ENCODE results near the gene SPPL3.
"Not testable (repeated sequence)": the region's sequence is repeated elsewhere in the genome, so short reads cannot be mapped to it uniquely, and the experiment has no call there.

Gene SPPL3

GRCh38 chr12:120814203-120814902 is 89.8 kb downstream of the SPPL3 start:
- DNase-seq, result no peak

GRCh38 chr12:120813588-120814153 is 90.5 kb downstream of the SPPL3 start:
- DNase-seq, result no peak

GRCh38 chr12:120810021-120810420 is 94.1 kb downstream of the SPPL3 start:
- DNase-seq, result no peak

GRCh38 chr12:120804428-120804827 is 99.7 kb downstream of the SPPL3 start:
- DNase-seq, result no peak

- no peak for DNase-seq
Measured at GRCh38 chr12:120801146-120801545, 103.0 kb downstream of the SPPL3 start.

- DNase-seq, result no peak
Measured at GRCh38 chr12:120800665-120801064, 103.5 kb downstream of the SPPL3 start.

- DNase-seq, result peak; percentile 86
Measured at GRCh38 chr12:120799243-120800045, 104.7 kb downstream of the SPPL3 start.

- no peak for DNase-seq
Measured at GRCh38 chr12:120798696-120799095, 105.5 kb downstream of the SPPL3 start.

- no peak for DNase-seq
Measured at GRCh38 chr12:120797677-120798642, 106.2 kb downstream of the SPPL3 start.

- DNase-seq, result no peak
Measured at GRCh38 chr12:120795441-120796178, 108.5 kb downstream of the SPPL3 start.

GRCh38 chr12:120793357-120793756 is 110.8 kb downstream of the SPPL3 start:
- DNase-seq, result no peak

- DNase-seq, result not testable (repeated sequence)
Measured at GRCh38 chr12:120792456-120792855, 111.7 kb downstream of the SPPL3 start.

- no peak for DNase-seq
Measured at GRCh38 chr12:120791669-120792176, 112.4 kb downstream of the SPPL3 start.

- no peak for DNase-seq
Measured at GRCh38 chr12:120790114-120790513, 114.0 kb downstream of the SPPL3 start.

- DNase-seq, result no peak
Measured at GRCh38 chr12:120787889-120788288, 116.3 kb downstream of the SPPL3 start.

- no peak for DNase-seq
Measured at GRCh38 chr12:120784804-120785203, 119.4 kb downstream of the SPPL3 start.

- no peak for DNase-seq
Measured at GRCh38 chr12:120783197-120783596, 121.0 kb downstream of the SPPL3 start.

- DNase-seq, result no peak
Measured at GRCh38 chr12:120775862-120776552, 128.2 kb downstream of the SPPL3 start.

GRCh38 chr12:120774169-120774916 is 129.8 kb downstream of the SPPL3 start:
- DNase-seq, result no peak

- DNase-seq, result no peak
Measured at GRCh38 chr12:120771097-120771496, 133.1 kb downstream of the SPPL3 start.
